NT2/D1 (cell line): Measurements from ENCODE around the gene NT5DC2.

Source experiments
- YY1 ChIP-seq: IDR thresholded peaks from 2 replicates; pipeline ENCODE4 v1.6.1; 2011; ENCODE audit not compliant: insufficient read length, insufficient read depth
- ZNF274 ChIP-seq: IDR thresholded peaks from 2 replicates; pipeline ENCODE4 v1.6.1; 2011; ENCODE audit warnings: mild to moderate bottlenecking, low read depth, low read length

GRCh38 chr3:52490035-52490938, 43.4 kb downstream of the NT5DC2 start:
- TF ChIP-seq YY1, result no peak
- no peak for TF ChIP-seq ZNF274
